SH-SY5Y (cell line): ENCODE data around the gene ABCD1.

Experiments
- GATA2 ChIP-seq: IDR thresholded peaks from 2 replicates; pipeline ENCODE4 v1.6.1; 2011; ENCODE audit warnings: mild to moderate bottlenecking, low read depth, low read length
- GATA3 ChIP-seq: IDR thresholded peaks from 2 replicates; pipeline ENCODE4 v1.6.1; 2011; ENCODE audit warnings: low read depth, mild to moderate bottlenecking, low read length, moderate library complexity

- no peak for TF ChIP-seq GATA3
- TF ChIP-seq GATA2 = no peak
These were observed 43.5 kb upstream of the ABCD1 start for GRCh38 chrX:153681175-153681574.
